HUDEP-2 (cell line): ENCODE data around the gene BHLHA9.
"Not testable (repeated sequence)": the region's sequence is repeated elsewhere in the genome, so short reads cannot be mapped to it uniquely, and the experiment has no call there.

Experiments
- DNase-seq, 76 experiments: peaks; one replicate each; lab custom pipeline; 2025; ENCODE audit not compliant: unreplicated experiment in 76 of 76; lab: John Stamatoyannopoulos, UW

BHLHA9 gene

DNA sequence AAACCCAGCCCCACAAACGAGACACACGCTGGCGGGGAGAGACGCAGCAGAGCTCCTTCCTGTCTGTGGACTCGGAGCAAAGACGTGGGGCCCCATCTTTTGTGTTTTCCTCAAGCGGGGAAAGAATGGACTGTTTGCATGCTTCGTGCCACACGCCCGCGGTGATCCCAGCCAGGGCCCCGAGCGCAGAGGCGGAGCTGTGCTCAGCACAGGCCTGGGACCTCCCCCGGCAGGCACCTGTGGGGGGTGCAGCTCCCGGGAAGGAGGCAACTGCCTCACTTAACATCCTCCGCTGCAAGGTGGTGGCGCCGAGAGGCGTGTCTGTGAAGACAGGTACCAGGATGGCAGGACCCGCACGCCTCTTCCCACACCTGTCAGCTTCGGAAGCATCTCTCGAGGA lies 28.4 kb downstream of the BHLHA9 start:
- no peak for DNase-seq

GRCh38 chr17:1299552-1300370 lies 29.5 kb downstream of the BHLHA9 start:
- DNase-seq = no peak

- peak in 1 of 76 experiments; percentile 3 for DNase-seq
Observed at GRCh38 chr17:1300371-1300905, 30.2 kb downstream of the BHLHA9 start.

- no peak for DNase-seq
Observed at GRCh38 chr17:1301546-1301945, 31.3 kb downstream of the BHLHA9 start.

- no peak for DNase-seq
Observed at GRCh38 chr17:1302761-1303160, 32.5 kb downstream of the BHLHA9 start.

DNA sequence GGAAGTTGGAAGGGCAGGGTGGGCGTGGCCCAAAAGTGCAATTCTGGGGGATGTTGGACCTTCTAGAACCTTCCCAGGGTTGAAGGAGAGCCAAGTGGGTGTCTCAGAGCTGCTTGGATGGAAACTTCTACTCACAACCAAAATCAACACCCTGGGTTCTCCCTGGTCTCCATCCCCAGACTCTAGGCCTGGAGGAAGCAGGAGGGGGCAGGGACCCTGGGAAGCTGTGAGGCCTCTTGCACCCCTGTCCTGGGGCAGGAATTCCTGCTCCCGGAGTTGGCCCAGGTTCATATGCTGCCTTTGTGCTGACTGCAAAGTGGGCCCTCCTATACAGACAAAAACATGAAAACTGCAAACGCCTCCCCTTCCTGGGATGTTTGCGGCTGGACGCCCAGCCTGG lies 34.3 kb downstream of the BHLHA9 start:
- no peak for DNase-seq

DNA sequence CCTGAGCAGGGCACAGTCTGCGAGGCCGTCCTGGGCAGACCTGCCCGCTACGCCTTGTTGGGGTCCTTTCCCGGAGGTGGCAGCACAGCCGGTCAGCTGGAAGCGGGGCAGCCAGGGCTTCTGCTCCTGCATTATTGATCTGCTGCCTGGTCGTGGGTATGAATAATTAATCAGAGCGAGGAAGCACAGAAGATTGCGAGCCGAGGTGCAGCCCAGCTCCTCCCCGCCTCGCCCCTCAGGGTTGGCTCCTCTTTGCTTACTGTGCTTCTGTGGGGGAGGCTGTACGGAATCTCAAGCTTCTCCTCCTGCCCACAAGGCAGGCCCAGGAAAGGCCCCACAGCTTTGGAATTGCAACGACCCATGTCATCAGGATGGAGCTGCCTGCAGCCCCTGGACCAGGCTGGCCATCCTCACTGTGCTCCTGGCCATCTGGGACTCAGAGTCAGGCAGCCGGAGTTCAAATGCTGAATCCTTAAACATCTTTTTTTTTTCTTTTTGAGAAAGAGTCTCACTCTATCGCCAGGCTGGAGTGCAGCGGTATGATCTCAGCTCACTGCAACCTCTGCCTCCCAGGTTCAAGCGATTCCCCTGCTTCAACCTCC lies 34.8 kb downstream of the BHLHA9 start:
- DNase-seq = no peak

DNA sequence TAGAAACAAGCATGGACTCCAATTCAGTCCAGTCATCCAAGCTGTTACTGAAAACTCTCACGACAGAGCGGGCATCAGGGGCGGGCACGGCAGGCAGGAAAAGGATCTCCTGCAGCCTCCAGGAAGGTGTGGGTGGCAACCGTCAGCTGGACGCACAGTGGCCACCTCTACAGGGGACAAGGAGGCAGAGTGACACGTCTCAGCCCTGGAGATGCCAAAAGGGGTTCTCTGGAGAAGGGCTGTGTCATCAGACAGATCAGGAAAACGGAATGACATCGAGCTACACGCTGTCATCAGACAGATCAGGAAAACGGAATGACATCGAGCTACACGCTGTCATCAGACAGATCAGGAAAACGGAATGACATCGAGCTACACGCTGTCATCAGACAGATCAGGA lies 37.6 kb downstream of the BHLHA9 start:
- DNase-seq = not testable (repeated sequence)

GRCh38 chr17:1312261-1312870 lies 42.1 kb downstream of the BHLHA9 start:
- peak in 8 of 76 experiments; percentile 4 to 27 (median 8) for DNase-seq

- no peak for DNase-seq
Observed at GRCh38 chr17:1313270-1314005, 43.2 kb downstream of the BHLHA9 start.

- DNase-seq = no peak
Observed at GRCh38 chr17:1315409-1315808, 45.2 kb downstream of the BHLHA9 start.

- no peak for DNase-seq
Observed at GRCh38 chr17:1315891-1316403, 45.7 kb downstream of the BHLHA9 start.
